ENCODE measurements around the gene PRLR. TPM values are rescaled to one million over a fixed set of nuclear protein-coding genes. Genes with fewer than 3 reads are reported as not detected.

Gene PRLR
- total and polyA plus RNA-seq, 11 donors = 0.08 to 2.2 (median 0.57) TPM

GRCh38 chr5:35122819-35123218, 107.5 kb downstream of the PRLR start:
- Histone ChIP-seq H3K4me1 (no peaks in the 10 kb centered on the region), H3K4me3 (no peak overlapping the region), H3K9me3 (no peaks in the 10 kb centered on the region), H3K27ac (no peak overlapping the region), H3K36me3 (no peaks in the 10 kb centered on the region), H3K27me3 (no peaks in the 10 kb centered on the region)
- WGBS, 4 donors = 76 to 91% (median 84%) methylated on average over 2 of the region's 2 CpGs
- TF ChIP-seq POLR2A (IDR thresholded peaks at IDR 0.05) (no peak), CTCF (IDR thresholded peaks at IDR 0.05) (no peak)
- DNase-seq (no peak), ATAC-seq (no peak)
- intact Hi-C loops (cut with DNase I) = no loop called here

GRCh38 chr5:35120715-35121114, 109.6 kb downstream of the PRLR start:
- Histone ChIP-seq H3K27ac (no peak overlapping the region), H3K4me3 (no peak overlapping the region), H3K4me1 (no peaks in the 10 kb centered on the region), H3K27me3 (no peaks in the 10 kb centered on the region), H3K36me3 (no peaks in the 10 kb centered on the region), H3K9me3 (no peaks in the 10 kb centered on the region)
- TF ChIP-seq POLR2A (IDR thresholded peaks at IDR 0.05) (no peak), CTCF (IDR thresholded peaks at IDR 0.05) (no peak)
- ATAC-seq (no peak), DNase-seq (no peak)
- WGBS, 4 donors = 37 to 50% (median 41%) methylated on average over 1 of the region's 1 CpG
- intact Hi-C loops (cut with DNase I) = no loop called here

GRCh38 chr5:35117967-35118366, 112.3 kb downstream of the PRLR start:
- no peak for DNase-seq
- intact Hi-C loops (cut with DNase I) = no loop called here
- 56 to 76% (median 67%) methylated on average over 6 of the region's 6 CpGs for WGBS, 4 donors
- H3K4me1 ChIP-seq = no peaks in the 10 kb centered on the region
- H3K9me3 ChIP-seq = no peaks in the 10 kb centered on the region
- no peaks in the 10 kb centered on the region for H3K27me3 ChIP-seq
- TF ChIP-seq POLR2A (IDR thresholded peaks at IDR 0.05) (no peak), CTCF (IDR thresholded peaks at IDR 0.05) (no peak)
- H3K36me3 ChIP-seq = no peaks in the 10 kb centered on the region
- ATAC-seq = no peak
- no peak overlapping the region for H3K4me3 ChIP-seq
- H3K27ac ChIP-seq = no peak overlapping the region

GRCh38 chr5:35115920-35116319, 114.4 kb downstream of the PRLR start:
- Histone ChIP-seq H3K9me3 (no peaks in the 10 kb centered on the region), H3K36me3 (no peaks in the 10 kb centered on the region), H3K27me3 (no peaks in the 10 kb centered on the region), H3K27ac (no peak overlapping the region), H3K4me1 (no peaks in the 10 kb centered on the region), H3K4me3 (no peak overlapping the region)
- intact Hi-C loops (cut with DNase I) = no loop called here
- ATAC-seq (no peak), DNase-seq (no peak)
- TF ChIP-seq POLR2A (IDR thresholded peaks at IDR 0.05) = no peak
- no peak for TF ChIP-seq CTCF (IDR thresholded peaks at IDR 0.05)

All from heart left ventricle (tissue), 16 donors.